Activated naive CD4-positive, alpha-beta T cell treated with anti-CD3 and anti-CD28 coated beads, Interleukin-2, amount 10 ng/mL, durations not matched to agents 7 days and 5 days (primary cell): Measurements from ENCODE around the gene NRG3.

Experiments used
- CTCF ChIA-PET: fragments of 350-600 bp; sonication (Branson Sonifier 250); formaldehyde crosslinking; loops from one replicate; lab custom pipeline; 2021; ENCODE audit warnings: antibody characterized with exemption; lab: Charles Lee
- DNase-seq: peaks from one replicate; pipeline ENCODE4 v3.0.0-alpha.2; 2020
- H3K27ac Mint-ChIP-seq: one replicate; pipeline ENCODE4 v1.8.0; 2021; ENCODE audit warnings: mild to moderate bottlenecking, moderate library complexity, mixed read lengths
- H3K27me3 Mint-ChIP-seq: one replicate; pipeline ENCODE4 v1.8.0; 2021; ENCODE audit warnings: mild to moderate bottlenecking, mixed read lengths
- H3K36me3 Mint-ChIP-seq: one replicate; pipeline ENCODE4 v1.8.0; 2021; ENCODE audit warnings: mixed read lengths
- H3K4me1 Mint-ChIP-seq: one replicate; pipeline ENCODE4 v1.8.0; 2021; ENCODE audit warnings: mixed read lengths
- H3K4me3 Mint-ChIP-seq: one replicate; pipeline ENCODE4 v1.8.0; 2021; ENCODE audit warnings: mild to moderate bottlenecking, moderate library complexity, mixed read lengths
- H3K9me3 Mint-ChIP-seq: one replicate; pipeline ENCODE4 v1.8.0; 2021; ENCODE audit warnings: mixed read lengths

The NRG3 gene

GRCh38 chr10:82148764-82149163 is 273.8 kb downstream of the NRG3 start:
- Mint-ChIP-seq H3K27ac (no peak overlapping the region), H3K27me3 (no peaks in the 10 kb centered on the region)
- CTCF ChIA-PET: no interaction called here

GRCh38 chr10:82149674-82150073 is 274.7 kb downstream of the NRG3 start:
- Mint-ChIP-seq H3K27ac (no peak overlapping the region), H3K4me3 (no peak overlapping the region), H3K9me3 (no peaks in the 10 kb centered on the region), H3K36me3 (no peaks in the 10 kb centered on the region), H3K4me1 (no peaks in the 10 kb centered on the region), H3K27me3 (no peaks in the 10 kb centered on the region)
- CTCF ChIA-PET: no interaction called here
- DNase-seq: no peak

More at GRCh38 chr10:82148764-82149163, 273.8 kb downstream of the NRG3 start:
- no peaks in the 10 kb centered on the region for H3K9me3 Mint-ChIP-seq
- H3K4me3 Mint-ChIP-seq: no peak overlapping the region
- H3K4me1 Mint-ChIP-seq: no peaks in the 10 kb centered on the region
- no peak for DNase-seq
- no peaks in the 10 kb centered on the region for H3K36me3 Mint-ChIP-seq

GRCh38 chr10:82150123-82150900 is 275.3 kb downstream of the NRG3 start:
- Mint-ChIP-seq H3K27ac (no peak overlapping the region), H3K36me3 (no peaks in the 10 kb centered on the region), H3K27me3 (no peaks in the 10 kb centered on the region), H3K4me1 (no peaks in the 10 kb centered on the region), H3K9me3 (no peaks in the 10 kb centered on the region), H3K4me3 (no peak overlapping the region)
- CTCF ChIA-PET: no interaction called here
- DNase-seq: no peak

- no peak overlapping the region for H3K27ac Mint-ChIP-seq
- CTCF ChIA-PET: no interaction called here
- DNase-seq: no peak
- H3K4me3 Mint-ChIP-seq: no peak overlapping the region
- no peaks in the 10 kb centered on the region for H3K36me3 Mint-ChIP-seq
- no peaks in the 10 kb centered on the region for H3K27me3 Mint-ChIP-seq
- peaks cover 7% of the 10 kb centered on the region for H3K9me3 Mint-ChIP-seq
- no peaks in the 10 kb centered on the region for H3K4me1 Mint-ChIP-seq
Measured at GRCh38 chr10:82160307-82160706, 285.3 kb downstream of the NRG3 start.

- Mint-ChIP-seq H3K4me3 (no peak overlapping the region), H3K27me3 (no peaks in the 10 kb centered on the region), H3K36me3 (no peaks in the 10 kb centered on the region), H3K9me3 (peaks cover 7% of the 10 kb centered on the region), H3K4me1 (no peaks in the 10 kb centered on the region), H3K27ac (no peak overlapping the region)
- CTCF ChIA-PET: no interaction called here
- DNase-seq: no peak
Measured at GRCh38 chr10:82161264-82161663, 286.3 kb downstream of the NRG3 start.

GRCh38 chr10:82162549-82163195 is 287.7 kb downstream of the NRG3 start:
- H3K27ac Mint-ChIP-seq: no peak overlapping the region
- no peak for DNase-seq
- no peaks in the 10 kb centered on the region for H3K4me1 Mint-ChIP-seq
- no peaks in the 10 kb centered on the region for H3K36me3 Mint-ChIP-seq
- peaks cover 7% of the 10 kb centered on the region for H3K9me3 Mint-ChIP-seq
- no peaks in the 10 kb centered on the region for H3K27me3 Mint-ChIP-seq
- no peak overlapping the region for H3K4me3 Mint-ChIP-seq
- CTCF ChIA-PET: no interaction called here

GRCh38 chr10:82171899-82172298 is 296.9 kb downstream of the NRG3 start:
- Mint-ChIP-seq H3K36me3 (no peaks in the 10 kb centered on the region), H3K9me3 (no peaks in the 10 kb centered on the region), H3K4me3 (no peak overlapping the region), H3K4me1 (no peaks in the 10 kb centered on the region), H3K27me3 (no peaks in the 10 kb centered on the region), H3K27ac (no peak overlapping the region)
- no peak for DNase-seq
- CTCF ChIA-PET: no interaction called here

GRCh38 chr10:82176587-82176986 is 301.6 kb downstream of the NRG3 start:
- Mint-ChIP-seq H3K27ac (no peak overlapping the region), H3K27me3 (no peaks in the 10 kb centered on the region), H3K9me3 (no peaks in the 10 kb centered on the region), H3K36me3 (no peaks in the 10 kb centered on the region), H3K4me1 (no peaks in the 10 kb centered on the region), H3K4me3 (no peak overlapping the region)
- no peak for DNase-seq
- CTCF ChIA-PET: no interaction called here

GRCh38 chr10:82190432-82191260 is 315.7 kb downstream of the NRG3 start:
- CTCF ChIA-PET: interaction anchor here (0.5 kb wide), 1 partner anchor 9 kb away, joined by 3 read pairs; no protein-coding TSS in a partner anchor
- Mint-ChIP-seq H3K36me3 (no peaks in the 10 kb centered on the region), H3K27me3 (no peaks in the 10 kb centered on the region), H3K4me1 (no peaks in the 10 kb centered on the region), H3K27ac (no peak overlapping the region), H3K9me3 (no peaks in the 10 kb centered on the region), H3K4me3 (no peak overlapping the region)
- no peak for DNase-seq

GRCh38 chr10:82191653-82192052 is 316.7 kb downstream of the NRG3 start:
- Mint-ChIP-seq H3K36me3 (no peaks in the 10 kb centered on the region), H3K4me3 (no peak overlapping the region), H3K27ac (no peak overlapping the region), H3K9me3 (no peaks in the 10 kb centered on the region), H3K4me1 (no peaks in the 10 kb centered on the region), H3K27me3 (no peaks in the 10 kb centered on the region)
- DNase-seq: no peak
- CTCF ChIA-PET: no interaction called here

- H3K27ac Mint-ChIP-seq: no peak overlapping the region
- no peaks in the 10 kb centered on the region for H3K9me3 Mint-ChIP-seq
- DNase-seq: no peak
- H3K27me3 Mint-ChIP-seq: no peaks in the 10 kb centered on the region
- CTCF ChIA-PET: no interaction called here
- H3K36me3 Mint-ChIP-seq: no peaks in the 10 kb centered on the region
- no peak overlapping the region for H3K4me3 Mint-ChIP-seq
- H3K4me1 Mint-ChIP-seq: no peaks in the 10 kb centered on the region
Measured at GRCh38 chr10:82192665-82193064, 317.7 kb downstream of the NRG3 start.

GRCh38 chr10:82194419-82194818 is 319.4 kb downstream of the NRG3 start:
- no peak for DNase-seq
- no peak overlapping the region for H3K27ac Mint-ChIP-seq
- no peaks in the 10 kb centered on the region for H3K9me3 Mint-ChIP-seq
- H3K27me3 Mint-ChIP-seq: no peaks in the 10 kb centered on the region
- no peaks in the 10 kb centered on the region for H3K36me3 Mint-ChIP-seq
- no peaks in the 10 kb centered on the region for H3K4me1 Mint-ChIP-seq
- no peak overlapping the region for H3K4me3 Mint-ChIP-seq
- CTCF ChIA-PET: no interaction called here

- CTCF ChIA-PET: no interaction called here
- DNase-seq: no peak
- Mint-ChIP-seq H3K4me3 (no peak overlapping the region), H3K4me1 (no peaks in the 10 kb centered on the region), H3K36me3 (no peaks in the 10 kb centered on the region), H3K27ac (no peak overlapping the region), H3K27me3 (no peaks in the 10 kb centered on the region), H3K9me3 (peaks cover 3% of the 10 kb centered on the region)
Measured at GRCh38 chr10:82206831-82207230, 331.8 kb downstream of the NRG3 start.

- Mint-ChIP-seq H3K4me3 (no peak overlapping the region), H3K36me3 (no peaks in the 10 kb centered on the region)
- CTCF ChIA-PET: no interaction called here
Measured at GRCh38 chr10:82208726-82209125, 333.7 kb downstream of the NRG3 start.

More at GRCh38 chr10:82208726-82209125, 333.7 kb downstream of the NRG3 start:
- no peak overlapping the region for H3K27ac Mint-ChIP-seq
- no peak for DNase-seq
- H3K4me1 Mint-ChIP-seq: no peaks in the 10 kb centered on the region
- peaks cover 3% of the 10 kb centered on the region for H3K9me3 Mint-ChIP-seq
- H3K27me3 Mint-ChIP-seq: no peaks in the 10 kb centered on the region
